GM12878 (cell line): Measurements from ENCODE around the gene SCUBE3. TPM values are rescaled to one million over a fixed set of nuclear protein-coding genes. Genes with fewer than 3 reads are reported as not detected.

Experiments
- ATAC-seq: fragments of 200-7000 bp; cut with Tn5 transposase; 3 replicates; pipeline ENCODE4 v1.9.1; 2020; ENCODE audit warnings: mild to moderate bottlenecking, moderate library complexity
- BruUV-seq: library from RNA; stranded (reverse); fragments of 400-500 nt; replicated peaks from 2 replicates; lab custom pipeline; 2021; lab: Mats Ljungman, UMichigan
- CTCF ChIA-PET: fragments of 300-600 bp; sonication (Branson Sonifier 250); formaldehyde crosslinking; extraction: SDS; loops from one replicate; lab custom pipeline; 2021; ENCODE audit warnings: inconsistent platforms; lab: Yijun Ruan, JAX
- POLR2A ChIA-PET: fragments of 350-600 bp; formaldehyde crosslinking; extraction: SDS; loops from one replicate; lab custom pipeline; 2021; ENCODE audit warnings: inconsistent platforms; lab: Charles Lee
- RAD21 ChIA-PET: fragments of 300-600 bp; sonication (Branson Sonifier 250); formaldehyde crosslinking; loops from one replicate; lab custom pipeline; 2023; ENCODE audit warnings: antibody characterized with exemption; ENCODE audit not compliant: unreplicated experiment; lab: Charles Lee
- SMC1A ChIA-PET: fragments of 300-600 bp; sonication (Branson Sonifier 250); formaldehyde crosslinking; loops from one replicate; lab custom pipeline; 2023; ENCODE audit not compliant: unreplicated experiment, uncharacterized antibody; lab: Charles Lee
- DNase-seq: peaks from one replicate; pipeline ENCODE4 v3.0.0-alpha.2; 2011; ENCODE audit warnings: low read depth, low spot score
- FAIRE-seq: peaks from 3 replicates; lab custom pipeline; 2011; peaks lifted over from hg19 to GRCh38; lab: Jason Lieb, UNC
- H2AFZ ChIP-seq: 2 replicates; pipeline ENCODE4 v1.6.0; 2011; ENCODE audit warnings: low read depth, low read length, control low read depth; ENCODE audit not compliant: control insufficient read depth
- H3K27ac ChIP-seq: 2 replicates; pipeline ENCODE4 v1.5.1; 2011; ENCODE audit warnings: control low read depth; ENCODE audit not compliant: control insufficient read depth, insufficient read depth
- H3K27me3 ChIP-seq, 2 experiments: replicated peaks in 1 of 2; 2 replicates each; pipeline versions ENCODE4 v1.6.0 to v1.6.1; 2011; ENCODE audit warnings: low read length in 1 of 2; ENCODE audit not compliant: control insufficient read depth in 2 of 2, insufficient read depth in 2 of 2
- H3K36me3 ChIP-seq, 2 experiments: 2 replicates each; pipeline ENCODE4 v1.5.1; 2011; ENCODE audit warnings: low read length in 1 of 2; ENCODE audit not compliant: control insufficient read depth in 2 of 2, insufficient read depth in 2 of 2
- H3K4me1 ChIP-seq: 2 replicates; pipeline ENCODE4 v1.6.1; 2011; ENCODE audit warnings: mild to moderate bottlenecking, low read length, moderate library complexity, mixed read lengths; ENCODE audit not compliant: control insufficient read depth, insufficient read depth
- H3K4me2 ChIP-seq: 2 replicates; pipeline ENCODE4 v1.6.0; 2011; ENCODE audit warnings: control low read depth; ENCODE audit not compliant: control insufficient read depth, insufficient read depth
- H3K4me3 ChIP-seq: fragments of 200-600 bp; sonication (generic); 2 replicates; pipeline ENCODE4 v1.5.1; 2016
- H3K79me2 ChIP-seq: 2 replicates; pipeline ENCODE4 v1.6.0; 2011; ENCODE audit warnings: low read length; ENCODE audit not compliant: control insufficient read depth, insufficient read depth
- H3K9ac ChIP-seq: 2 replicates; pipeline ENCODE4 v1.8.0; 2011; ENCODE audit warnings: low read length, control low read depth, mixed read lengths; ENCODE audit not compliant: control insufficient read depth, insufficient read depth
- H3K9me3 ChIP-seq: replicated peaks from 3 replicates; pipeline ENCODE4 v1.5.1; 2011; ENCODE audit warnings: mild to moderate bottlenecking, low read length; ENCODE audit not compliant: control insufficient read depth, insufficient read depth
- H4K20me1 ChIP-seq: 2 replicates; pipeline ENCODE4 v1.6.0; 2011; ENCODE audit not compliant: control insufficient read depth, insufficient read depth
- CREB1 ChIP-seq: IDR thresholded peaks from 2 replicates; pipeline ENCODE4 v1.6.1; 2012; ENCODE audit warnings: low read depth, mild to moderate bottlenecking, inconsistent platforms
- CREM ChIP-seq: IDR thresholded peaks from 2 replicates; pipeline ENCODE4 v1.6.1; 2014; ENCODE audit warnings: antibody characterized with exemption, low read depth
- KDM1A ChIP-seq: fragments of 200-600 bp; sonication (generic); IDR thresholded peaks from 2 replicates; pipeline ENCODE4 v1.6.1; 2016; ENCODE audit warnings: borderline replicate concordance
- NR2C2 ChIP-seq: IDR thresholded peaks from 2 replicates; pipeline ENCODE4 v1.6.1; 2011; ENCODE audit warnings: borderline replicate concordance, low read depth; ENCODE audit not compliant: control insufficient read depth, insufficient read length
- NRF1 ChIP-seq: conservative IDR thresholded peaks from 2 replicates; pipeline ENCODE4 v1.6.1; 2011; ENCODE audit warnings: mild to moderate bottlenecking, low read depth, low read length, improper control_type of control experiment
- POU2F2 ChIP-seq: IDR thresholded peaks from 3 replicates; pipeline ENCODE4 v1.6.1; 2011; ENCODE audit warnings: low read depth, mild to moderate bottlenecking, low read length, borderline replicate concordance
- RAD21 ChIP-seq: IDR thresholded peaks from 2 replicates; pipeline ENCODE4 v1.6.1; 2011; ENCODE audit warnings: mild to moderate bottlenecking, low read depth, low read length, moderate library complexity; ENCODE audit not compliant: insufficient read depth
- TARDBP ChIP-seq: IDR thresholded peaks from 2 replicates; pipeline ENCODE4 v1.6.1; 2016; ENCODE audit warnings: borderline replicate concordance
- ZBED1 ChIP-seq: IDR thresholded peaks from 2 replicates; pipeline ENCODE4 v1.6.1; 2016; ENCODE audit warnings: borderline replicate concordance
- WGBS: methylation state at CpG from one replicate; pipeline ENCODE4 v1.1.6; 2016; ENCODE audit warnings: low lambda C conversion rate; ENCODE audit not compliant: insufficient replicate concordance, insufficient coverage; ENCODE audit errors: missing lambda C conversion rate; 5-methylcytosine and 5-hydroxymethylcytosine counted together
- in situ Hi-C: fragments of 300-500 bp; cut with MboI; formaldehyde crosslinking; loops from 9 replicates; pipeline ENCODE4 v1.14.3; 2018; ENCODE audit warnings: mixed read lengths
- intact Hi-C: fragments of 100-400 bp; cut with micrococcal nuclease; formaldehyde crosslinking; loops from one replicate; pipeline ENCODE4 v1.14.2; 2022; ENCODE audit not compliant: unreplicated experiment
- polyA plus RNA-seq, 11 experiments: library from polyadenylated mRNA; depleted of rRNA in 4 of 11; unstranded in 6 of 11; stranded (reverse) in 5 of 11; fragments of >200 nt; fragmentation: Nextera tagmentation in 4 of 11; fragmentation: Illumina TruSeq in 1 of 11; extraction: Ambion mirVana in 4 of 11; extraction: Trizol in 1 of 11; gene quantifications; 1 replicate in 1 of 11; 2 replicates in 10 of 11; pipeline versions ENCODE4 v1.2.1 to v1.2.3, GENCODE V29; 2011 to 2016; ENCODE audit warnings: inconsistent platforms in 2 of 11, missing spikeins in 2 of 11, low read depth in 1 of 11
- total RNA-seq, 4 experiments: library from RNA; depleted of rRNA in 3 of 4; stranded (reverse); fragments of >200 nt in 3 of 4; fragmentation: Illumina TruSeq in 1 of 4; extraction: Trizol in 1 of 4; gene quantifications; 2 replicates each; pipeline versions ENCODE4 v1.2.1 to v1.2.3, GENCODE V29; 2013 to 2021
- TF ChIP-seq, protein P1 (sequence below): fragments of 450-650 bp; IDR thresholded peaks from 2 replicates; pipeline ENCODE4 v1.6.1; 2016; ENCODE audit warnings: mild to moderate bottlenecking, moderate library complexity, borderline replicate concordance

The SCUBE3 gene
- total and polyA plus RNA-seq, 10 of the 15 experiments (the other 5 are each of a cell fraction or from before 2014, with no cell fraction given): under 0.01 to 0.20 (median 0.07) TPM; not detected in 4

DNA sequence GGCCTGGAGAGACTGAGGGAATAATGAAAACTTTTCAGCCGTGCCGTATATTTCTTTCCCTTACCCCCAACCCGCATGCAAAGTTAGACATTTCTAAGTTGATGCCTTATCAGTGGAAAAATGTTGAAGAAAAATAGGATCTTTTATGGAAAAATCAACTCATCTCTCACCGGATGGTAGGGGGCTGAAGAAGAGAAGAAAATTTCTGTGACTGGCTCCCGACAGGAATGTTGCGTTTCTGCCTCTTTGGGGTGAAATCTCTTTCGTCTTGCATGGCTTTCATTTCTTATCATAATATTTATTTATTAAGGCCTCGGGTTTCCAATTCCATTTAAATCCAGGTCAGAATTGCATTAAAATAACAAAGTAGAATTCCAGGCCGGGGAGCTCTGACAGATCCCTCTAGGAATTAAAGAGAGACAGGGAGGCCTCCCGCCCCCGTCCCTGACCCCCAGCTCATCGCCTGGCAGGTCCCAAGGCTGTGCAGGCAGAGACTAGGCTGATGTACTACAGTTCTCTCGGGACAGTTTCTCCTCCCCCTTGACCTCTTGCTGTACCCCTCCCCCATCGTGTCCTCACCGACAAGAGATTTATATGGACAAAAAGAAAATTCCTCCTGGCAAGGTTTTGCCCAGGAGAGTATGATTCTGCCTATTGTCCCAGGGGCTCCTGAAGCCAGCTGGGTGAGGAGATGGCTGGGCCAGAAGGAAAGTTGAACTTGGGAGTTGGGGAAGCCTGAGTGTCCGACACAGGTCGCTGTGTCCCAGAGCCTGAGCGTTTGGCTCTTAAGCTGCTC is 1.3 kb downstream of the SCUBE3 start:
- DNase-seq (no peak), FAIRE-seq (no peak), ATAC-seq (no peak)
- TF ChIP-seq KDM1A (no peak), CREM (no peak), NRF1 (no peak), POU2F2 (no peak), NR2C2 (no peak), RAD21 (no peak), TARDBP (no peak), CREB1 (no peak), ZBED1 (no peak)
- TF ChIP-seq, protein P1, sequence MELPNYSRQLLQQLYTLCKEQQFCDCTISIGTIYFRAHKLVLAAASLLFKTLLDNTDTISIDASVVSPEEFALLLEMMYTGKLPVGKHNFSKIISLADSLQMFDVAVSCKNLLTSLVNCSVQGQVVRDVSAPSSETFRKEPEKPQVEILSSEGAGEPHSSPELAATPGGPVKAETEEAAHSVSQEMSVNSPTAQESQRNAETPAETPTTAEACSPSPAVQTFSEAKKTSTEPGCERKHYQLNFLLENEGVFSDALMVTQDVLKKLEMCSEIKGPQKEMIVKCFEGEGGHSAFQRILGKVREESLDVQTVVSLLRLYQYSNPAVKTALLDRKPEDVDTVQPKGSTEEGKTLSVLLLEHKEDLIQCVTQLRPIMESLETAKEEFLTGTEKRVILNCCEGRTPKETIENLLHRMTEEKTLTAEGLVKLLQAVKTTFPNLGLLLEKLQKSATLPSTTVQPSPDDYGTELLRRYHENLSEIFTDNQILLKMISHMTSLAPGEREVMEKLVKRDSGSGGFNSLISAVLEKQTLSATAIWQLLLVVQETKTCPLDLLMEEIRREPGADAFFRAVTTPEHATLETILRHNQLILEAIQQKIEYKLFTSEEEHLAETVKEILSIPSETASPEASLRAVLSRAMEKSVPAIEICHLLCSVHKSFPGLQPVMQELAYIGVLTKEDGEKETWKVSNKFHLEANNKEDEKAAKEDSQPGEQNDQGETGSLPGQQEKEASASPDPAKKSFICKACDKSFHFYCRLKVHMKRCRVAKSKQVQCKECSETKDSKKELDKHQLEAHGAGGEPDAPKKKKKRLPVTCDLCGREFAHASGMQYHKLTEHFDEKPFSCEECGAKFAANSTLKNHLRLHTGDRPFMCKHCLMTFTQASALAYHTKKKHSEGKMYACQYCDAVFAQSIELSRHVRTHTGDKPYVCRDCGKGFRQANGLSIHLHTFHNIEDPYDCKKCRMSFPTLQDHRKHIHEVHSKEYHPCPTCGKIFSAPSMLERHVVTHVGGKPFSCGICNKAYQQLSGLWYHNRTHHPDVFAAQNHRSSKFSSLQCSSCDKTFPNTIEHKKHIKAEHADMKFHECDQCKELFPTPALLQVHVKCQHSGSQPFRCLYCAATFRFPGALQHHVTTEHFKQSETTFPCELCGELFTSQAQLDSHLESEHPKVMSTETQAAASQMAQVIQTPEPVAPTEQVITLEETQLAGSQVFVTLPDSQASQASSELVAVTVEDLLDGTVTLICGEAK: no peak
- Histone ChIP-seq H3K4me2 (no peak overlapping the region), H3K4me1 (no peaks in the 10 kb centered on the region), H3K4me3 (no peak overlapping the region), H3K9ac (no peak overlapping the region), H4K20me1 (no peaks in the 10 kb centered on the region), H2AFZ (no peak overlapping the region), H3K27ac (no peak overlapping the region), H3K36me3 (no peaks in the 10 kb centered on the region), H3K79me2 (no peaks in the 10 kb centered on the region), H3K27me3 (peaks cover 9 to 14% of the 10 kb centered on the region in 2 experiments), H3K9me3 (no peaks in the 10 kb centered on the region)
- ChIA-PET RAD21 (no interaction called here), SMC1A (no interaction called here), POLR2A (no interaction called here), CTCF (interaction anchor here (1.2 kb wide), 1 partner anchor 9 kb away, joined by 8 read pairs; no protein-coding TSS in a partner anchor)
- 54% methylated on average over 18 of the region's 18 CpGs for WGBS
- intact Hi-C loops (no loop called here), in situ Hi-C loops (no loop called here)
- no TSS peak for BruUV-seq
